HG03460 (cell line): ENCODE measurements around the gene IKBKE.

Source experiments
- ATAC-seq: cut with Tn5 transposase; IDR thresholded peaks from one replicate; pipeline ENCODE4 v1.9.1; 2021; ENCODE audit not compliant: unreplicated experiment

The IKBKE gene

DNA sequence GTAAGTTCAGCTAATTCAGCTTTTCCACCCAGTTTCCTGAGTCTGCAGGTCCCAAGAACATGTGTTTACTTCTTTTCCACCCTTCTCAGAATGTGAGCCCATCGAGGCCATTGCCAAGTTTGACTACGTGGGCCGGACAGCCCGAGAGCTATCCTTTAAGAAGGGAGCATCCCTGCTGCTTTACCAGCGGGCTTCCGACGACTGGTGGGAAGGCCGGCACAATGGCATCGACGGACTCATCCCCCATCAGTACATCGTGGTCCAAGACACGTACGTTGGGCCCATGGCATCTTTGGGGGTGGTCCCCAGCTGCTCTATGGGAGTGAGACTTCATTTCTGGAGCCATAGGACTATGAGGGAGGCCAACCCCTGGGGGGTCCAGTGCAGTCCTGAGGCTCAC lies 17.2 kb upstream of the IKBKE start:
- ATAC-seq: no peak

DNA sequence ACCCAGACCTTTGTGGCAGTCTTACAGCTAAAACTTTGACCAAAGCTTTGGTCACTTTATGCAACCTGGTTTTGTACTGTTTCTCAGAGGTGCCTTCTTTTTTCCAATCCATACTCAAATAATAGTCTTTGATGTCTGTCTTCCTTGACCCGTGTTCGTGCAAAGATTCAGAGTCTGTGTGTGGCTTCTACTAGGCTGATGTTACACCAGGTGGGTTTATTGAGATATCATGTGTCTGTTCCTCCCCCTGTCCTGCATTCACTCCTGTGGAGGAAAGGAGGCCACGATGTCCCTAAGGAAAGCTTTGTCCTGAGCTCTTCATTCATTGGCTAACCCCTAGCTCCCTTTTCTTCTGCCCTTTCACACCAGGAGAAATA lies 15.0 kb upstream of the IKBKE start:
- no peak for ATAC-seq

DNA sequence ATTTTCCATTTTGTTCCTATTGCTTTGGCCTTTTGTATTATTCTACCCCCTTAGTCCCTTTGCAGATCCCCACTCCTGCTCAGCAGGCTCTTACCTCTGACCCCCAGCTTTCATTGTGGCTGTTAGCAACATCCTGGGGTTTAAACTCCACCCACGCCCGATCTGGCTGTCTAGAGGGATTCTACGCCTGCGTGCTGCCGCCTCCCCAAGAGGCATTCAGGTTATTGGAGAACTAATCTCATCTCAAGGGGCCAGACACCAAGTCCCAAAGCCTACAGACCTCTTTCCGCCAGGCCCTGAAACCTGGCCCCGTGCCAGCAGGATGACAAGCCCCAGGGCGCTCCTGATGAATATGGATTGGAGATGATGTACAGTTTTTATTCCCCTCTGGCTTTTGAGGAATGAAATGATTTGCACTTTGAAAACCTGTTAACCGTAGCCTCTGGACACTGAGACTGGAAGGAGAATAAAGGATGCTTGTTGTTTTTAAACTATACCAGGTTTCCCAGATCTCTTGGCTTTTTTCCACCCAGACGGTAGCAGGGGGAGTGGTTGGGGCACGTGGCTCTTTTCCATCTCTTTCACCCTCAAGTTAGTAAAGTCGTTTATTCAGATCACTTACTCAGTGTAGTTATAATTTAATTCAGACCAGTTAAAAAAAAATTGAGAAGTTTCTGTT lies 14.5 kb upstream of the IKBKE start:
- ATAC-seq: no peak

DNA sequence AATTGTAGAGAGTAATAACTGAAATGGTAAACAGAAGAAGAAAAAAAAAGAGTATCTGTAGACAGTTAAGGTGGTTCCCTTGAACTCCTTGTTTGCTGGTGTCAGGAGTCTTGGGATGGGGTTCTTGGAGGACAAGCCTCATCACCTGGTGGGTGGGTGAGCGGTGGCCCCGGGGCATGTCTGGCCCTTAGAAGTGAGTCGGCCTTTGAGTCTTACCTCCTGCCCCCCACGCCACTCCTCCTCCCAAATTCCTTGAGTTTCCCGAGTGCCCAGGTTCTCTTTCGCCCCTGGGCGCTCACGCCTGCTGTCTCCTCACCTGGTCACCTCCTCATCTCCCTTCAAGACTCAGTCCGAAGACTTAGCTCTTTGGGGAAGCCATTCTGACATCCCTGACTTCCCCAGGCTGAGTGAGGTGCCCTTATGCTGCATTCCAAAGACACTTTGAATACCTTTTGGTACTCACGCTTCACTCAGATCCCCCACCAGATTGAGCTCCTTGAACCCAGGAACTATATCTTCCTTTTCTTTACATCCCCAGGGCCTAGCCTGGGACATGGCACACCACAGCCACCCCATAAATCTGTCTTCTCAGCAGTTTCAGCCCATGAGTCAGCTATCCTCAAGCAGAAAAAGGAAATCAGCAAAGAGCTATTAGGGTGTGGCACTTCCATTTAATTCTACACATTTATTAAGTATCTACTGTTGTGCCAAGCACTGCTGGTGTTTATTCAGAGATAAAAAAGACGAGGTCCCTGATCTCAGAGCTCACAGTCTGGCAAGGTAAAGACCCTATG lies 13.5 kb upstream of the IKBKE start:
- no peak for ATAC-seq

DNA sequence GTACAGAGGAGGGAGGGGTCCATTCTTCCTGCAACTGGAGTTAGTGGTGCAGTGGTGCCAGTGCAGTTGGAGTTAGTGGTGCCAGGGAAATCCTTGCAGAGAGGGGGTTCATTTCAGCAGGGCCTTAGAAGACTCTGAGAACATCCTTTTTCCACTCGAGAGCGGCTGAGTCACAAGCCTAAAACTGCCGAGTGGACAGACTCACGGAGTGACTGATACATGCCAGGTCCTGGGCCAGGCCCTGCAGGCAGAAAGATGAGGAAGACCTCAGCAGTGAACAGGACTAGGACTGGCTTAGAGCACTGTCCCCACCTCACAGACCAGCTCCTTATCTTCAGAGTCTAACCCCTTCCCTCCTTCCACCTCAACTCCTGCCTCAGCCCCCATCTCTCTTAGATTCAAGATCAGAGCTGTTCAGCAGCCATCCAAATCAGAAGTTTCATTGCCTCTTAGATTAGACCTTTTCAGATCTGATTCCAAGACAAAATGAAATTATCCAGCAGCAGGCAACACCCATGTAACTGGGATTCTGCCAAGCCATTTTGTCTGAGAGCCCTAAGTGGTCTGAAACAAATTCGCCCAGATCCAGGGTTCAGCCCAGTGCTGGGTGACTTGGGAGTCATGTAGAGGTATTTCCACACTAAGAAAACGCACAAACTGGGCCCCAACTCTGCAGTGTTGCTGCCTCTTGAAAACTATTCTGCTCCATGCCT lies 12.7 kb upstream of the IKBKE start:
- ATAC-seq: no peak

DNA sequence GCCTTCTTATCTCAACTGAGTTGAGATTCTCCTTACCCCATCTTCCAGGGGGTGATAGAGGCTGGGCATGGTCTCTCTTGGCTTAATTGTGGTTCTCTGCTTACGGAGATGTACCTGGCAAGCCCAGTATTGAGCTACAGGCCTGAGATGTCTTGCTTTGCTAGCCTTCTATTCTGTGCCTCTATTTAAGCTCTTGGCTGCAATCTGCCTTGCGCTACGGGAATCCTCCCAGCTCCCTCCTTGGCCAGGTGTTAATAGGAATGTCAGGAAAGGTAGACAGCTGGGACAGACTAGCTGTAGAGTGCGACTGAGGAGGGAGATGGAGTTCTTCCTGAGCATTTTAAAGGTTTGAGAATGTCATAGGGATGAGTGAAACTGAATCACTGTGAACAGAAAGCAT lies 10.6 kb upstream of the IKBKE start:
- no peak for ATAC-seq

DNA sequence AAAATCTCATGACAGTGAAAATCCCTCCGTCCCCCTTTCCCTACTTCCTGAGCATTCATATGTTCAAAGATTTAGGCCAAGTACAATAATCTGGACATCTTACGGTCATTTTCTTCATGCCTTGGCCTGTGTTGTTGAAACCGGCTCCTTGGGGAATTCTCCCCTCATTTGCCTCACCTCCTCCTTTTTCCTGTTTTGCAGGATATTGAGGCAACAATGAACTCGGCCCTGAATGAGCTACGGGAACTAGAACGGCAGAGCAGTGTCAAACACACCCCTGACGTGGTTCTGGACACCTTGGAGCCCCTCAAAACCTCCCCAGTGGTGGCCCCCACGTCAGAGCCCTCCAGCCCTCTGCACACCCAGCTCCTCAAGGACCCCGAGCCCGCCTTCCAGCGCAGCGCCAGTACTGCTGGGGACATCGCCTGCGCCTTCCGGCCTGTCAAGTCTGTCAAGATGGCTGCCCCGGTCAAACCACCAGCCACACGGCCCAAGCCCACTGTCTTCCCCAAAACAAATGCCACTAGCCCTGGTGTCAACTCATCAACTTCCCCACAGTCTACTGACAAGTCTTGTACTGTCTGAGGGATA lies 9.3 kb upstream of the IKBKE start:
- no peak for ATAC-seq

DNA sequence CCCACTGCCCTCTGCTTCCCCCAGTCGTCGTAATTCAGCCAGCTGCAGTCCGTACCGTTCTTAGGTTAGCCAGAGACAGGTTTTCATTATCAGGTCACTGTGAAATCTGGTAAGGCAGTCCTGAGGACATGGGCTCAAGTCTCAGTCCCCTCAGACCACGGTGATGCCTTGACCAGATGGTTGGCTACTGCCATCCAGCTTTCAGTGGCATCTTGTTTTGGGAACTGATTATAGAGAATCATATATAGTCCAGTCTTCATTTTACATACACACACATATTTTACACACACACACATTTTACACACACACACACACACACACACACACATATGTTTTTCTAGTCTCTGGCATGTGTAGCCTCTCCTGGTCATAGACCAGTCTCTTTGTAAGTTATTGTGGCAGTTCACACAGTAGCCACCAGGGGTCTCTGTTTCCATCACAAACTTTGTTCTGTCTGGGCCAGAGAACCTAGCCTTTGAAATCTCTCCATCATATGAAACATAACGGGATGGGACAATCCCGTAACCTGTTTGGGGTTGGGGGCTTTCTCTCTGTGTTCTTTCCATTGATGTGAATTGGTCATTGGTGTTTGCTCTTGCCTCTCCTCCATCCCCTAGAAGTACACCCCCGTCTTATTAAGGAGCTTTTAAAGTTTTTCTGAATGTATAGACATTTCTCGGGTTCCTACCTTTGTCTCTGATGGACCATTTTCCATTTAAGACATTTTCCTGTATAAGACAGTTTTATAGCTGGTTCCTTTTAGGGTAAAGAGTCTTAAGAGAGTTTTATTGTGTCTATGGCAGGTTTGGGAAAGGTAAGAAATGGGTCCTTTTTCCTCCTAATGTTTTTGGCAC lies 8.4 kb upstream of the IKBKE start:
- ATAC-seq: no peak

DNA sequence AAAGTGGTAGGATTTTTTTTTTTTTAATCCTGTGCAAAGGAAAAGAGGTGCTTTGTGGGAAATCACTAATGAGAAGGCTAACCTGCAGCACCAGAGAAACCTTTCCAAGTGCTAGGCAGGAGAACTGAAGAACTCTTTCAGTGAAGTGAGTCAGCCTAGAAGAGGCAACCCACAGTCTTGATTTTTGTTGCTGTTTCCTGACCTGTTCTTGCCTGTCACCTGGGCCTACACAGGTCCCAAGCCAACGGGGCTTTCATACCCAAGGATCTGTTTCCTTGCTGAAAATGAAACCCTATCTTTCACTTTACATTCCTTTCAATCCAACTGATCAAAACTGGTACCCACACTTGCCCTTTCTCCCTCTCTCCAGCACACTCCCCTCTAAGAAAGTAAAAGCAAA lies 7.1 kb upstream of the IKBKE start:
- ATAC-seq: no peak

DNA sequence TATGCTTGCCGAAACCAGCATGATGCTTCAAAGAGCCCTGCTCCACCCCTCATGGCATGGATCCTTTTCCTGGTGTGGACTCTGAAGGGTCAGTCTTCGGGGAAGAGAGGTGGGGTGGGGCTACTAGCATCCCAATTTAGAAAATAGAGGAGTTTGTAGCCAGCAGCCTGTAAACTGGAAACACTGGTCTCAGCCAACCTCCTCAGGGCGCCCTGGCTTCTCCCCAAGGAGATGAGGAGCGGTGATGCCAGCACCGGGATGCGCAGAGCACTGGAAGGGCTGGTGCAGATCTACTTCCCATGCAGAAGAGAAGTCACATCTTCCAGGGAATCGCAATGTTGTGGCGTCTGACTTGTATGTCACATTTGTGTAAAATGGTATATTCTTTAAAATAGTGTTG lies 6.4 kb upstream of the IKBKE start:
- ATAC-seq: no peak

DNA sequence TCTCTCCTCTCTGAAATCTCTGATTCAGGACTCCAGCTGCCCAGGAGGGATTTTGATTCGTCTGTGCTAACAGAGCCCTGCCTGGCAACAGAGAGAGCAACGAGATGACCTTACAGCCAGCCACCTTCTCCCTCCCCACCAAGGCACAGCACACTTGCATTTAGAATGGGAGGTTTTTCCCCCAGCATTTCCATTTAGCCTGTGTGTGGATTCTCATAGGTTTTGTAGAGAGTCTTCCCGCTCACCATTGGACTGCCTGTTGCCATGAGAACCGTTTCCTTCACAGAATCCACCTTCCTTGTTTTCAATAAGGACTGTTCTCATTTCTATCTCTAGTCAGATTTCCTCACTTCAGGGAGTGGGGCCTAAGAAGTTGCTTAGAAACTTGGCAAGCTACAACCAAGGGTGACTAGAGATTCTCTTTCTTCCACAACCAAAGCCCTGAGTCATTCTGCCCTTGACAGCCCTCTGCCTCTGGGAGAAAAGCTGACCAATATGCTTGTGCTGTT lies 5.8 kb upstream of the IKBKE start:
- no peak for ATAC-seq

DNA sequence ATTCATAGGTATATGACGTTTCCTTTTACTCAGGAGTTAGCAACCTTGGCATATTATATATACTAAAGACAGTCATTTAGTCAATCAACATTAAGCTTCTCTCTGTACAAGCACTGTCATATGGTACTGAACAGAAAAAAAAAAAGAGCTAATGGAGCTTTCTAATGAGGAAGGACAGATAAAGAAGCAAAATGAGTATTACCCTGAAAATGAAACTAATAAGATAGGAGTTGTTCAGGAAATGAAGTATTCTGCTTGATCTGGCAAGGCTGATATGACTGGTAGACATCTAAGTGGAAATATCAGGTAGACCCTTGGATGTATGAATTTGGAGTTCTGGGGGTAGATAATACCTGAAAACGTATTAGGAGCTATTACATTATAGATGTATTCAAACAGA lies 4.3 kb upstream of the IKBKE start:
- ATAC-seq: no peak

DNA sequence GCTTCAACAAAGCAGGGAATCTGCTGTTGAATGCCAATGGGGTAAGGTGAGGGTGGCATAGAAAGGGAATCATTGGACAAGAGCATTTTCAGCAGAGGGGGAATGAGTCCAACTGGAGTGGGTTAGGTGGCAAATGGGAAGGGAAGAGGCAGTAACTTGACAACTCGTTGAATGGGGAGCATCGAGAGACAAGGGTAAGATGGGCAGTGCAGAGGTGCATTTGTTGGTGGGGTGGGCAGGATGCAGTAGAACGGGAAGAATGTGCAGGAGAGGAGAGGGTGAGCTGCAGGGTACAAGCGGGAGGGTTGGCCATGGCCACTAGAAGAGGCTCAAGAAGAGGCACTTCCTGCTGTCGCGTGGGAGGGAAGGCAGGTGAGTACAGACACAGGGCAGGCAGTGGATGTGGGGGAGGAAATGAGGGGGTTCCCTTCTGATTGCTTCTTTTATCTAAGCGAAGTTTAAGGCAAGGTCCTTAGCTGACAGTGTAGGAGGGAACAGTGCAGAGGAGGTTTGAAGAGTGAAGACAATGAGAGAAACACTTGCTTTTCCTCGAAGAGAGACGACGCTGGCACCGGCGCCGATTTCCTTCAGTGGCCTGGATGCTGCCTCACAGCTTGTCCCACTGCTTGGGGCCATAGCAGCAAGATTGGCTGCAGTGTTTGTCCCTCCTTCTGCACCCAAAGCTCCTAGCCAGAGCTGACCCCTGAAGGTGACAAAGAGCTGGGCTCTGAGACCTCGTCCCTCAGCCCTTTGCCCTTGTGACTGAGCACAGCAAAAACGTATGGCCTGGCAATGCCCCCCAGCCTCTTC lies 3.2 kb upstream of the IKBKE start:
- no peak for ATAC-seq

DNA sequence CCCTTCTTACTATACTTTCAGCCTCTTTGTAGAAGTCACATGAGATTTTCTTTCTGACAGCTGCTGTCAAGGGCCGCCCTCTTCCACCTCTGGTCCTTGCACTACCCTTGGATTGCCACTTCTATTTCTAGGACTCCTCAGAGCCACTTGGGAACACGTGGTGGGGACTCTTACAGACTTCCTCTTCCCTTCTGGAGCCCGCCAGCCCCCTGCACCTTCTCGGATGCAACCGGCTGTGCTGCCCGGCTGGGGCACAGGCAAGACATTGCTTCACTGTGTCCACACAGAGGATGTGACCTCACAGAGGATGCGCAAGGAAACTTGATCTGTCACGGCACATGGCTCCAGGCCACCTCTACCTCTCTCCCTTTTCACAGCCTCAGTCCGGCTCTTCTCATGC lies 2.4 kb upstream of the IKBKE start:
- no peak for ATAC-seq

DNA sequence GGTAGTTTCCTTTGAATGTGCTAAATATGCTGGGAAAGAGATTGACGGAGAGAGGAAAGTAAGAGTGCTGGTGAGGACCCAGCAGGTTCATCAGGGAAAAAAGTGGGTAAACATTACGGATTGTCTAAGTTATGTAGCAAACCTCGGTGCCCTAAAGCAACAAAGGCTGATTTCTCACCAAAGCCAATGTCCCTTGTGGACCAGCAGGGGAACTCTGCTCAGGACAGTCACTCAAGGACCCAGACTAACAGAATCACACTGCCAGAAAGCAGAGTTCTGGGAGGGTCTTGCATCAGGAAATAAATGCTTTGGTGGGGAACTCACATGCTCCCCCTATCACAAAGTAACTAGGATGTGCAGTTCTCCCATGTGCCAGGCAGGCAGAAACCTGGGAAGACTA lies 1.7 kb upstream of the IKBKE start:
- no peak for ATAC-seq

DNA sequence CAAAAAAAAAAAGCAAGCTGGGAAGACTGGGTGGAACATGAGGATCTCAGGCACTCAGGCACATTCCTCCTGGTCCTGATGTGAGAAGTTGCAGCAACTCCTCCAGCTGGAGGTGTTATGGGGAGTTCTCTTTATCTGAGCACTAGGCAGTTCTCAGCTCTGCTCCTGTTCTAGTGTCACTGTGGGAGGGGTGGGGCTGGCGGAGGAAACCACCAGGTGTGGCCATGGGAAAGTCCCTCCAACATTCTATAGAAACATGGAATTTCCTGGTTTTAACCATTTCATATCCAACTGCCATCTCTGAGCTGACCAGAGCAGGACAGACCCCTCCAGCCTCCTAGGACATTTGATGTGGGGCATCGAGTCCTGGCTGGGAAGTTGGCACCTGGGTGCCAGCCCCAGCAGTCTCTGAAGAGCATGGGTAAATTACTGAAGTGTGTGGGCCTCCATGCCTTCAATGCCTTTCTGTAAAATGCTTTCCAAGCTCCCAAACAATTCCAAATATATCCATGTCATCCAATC lies 804 bp upstream of the IKBKE start:
- ATAC-seq: no peak

DNA sequence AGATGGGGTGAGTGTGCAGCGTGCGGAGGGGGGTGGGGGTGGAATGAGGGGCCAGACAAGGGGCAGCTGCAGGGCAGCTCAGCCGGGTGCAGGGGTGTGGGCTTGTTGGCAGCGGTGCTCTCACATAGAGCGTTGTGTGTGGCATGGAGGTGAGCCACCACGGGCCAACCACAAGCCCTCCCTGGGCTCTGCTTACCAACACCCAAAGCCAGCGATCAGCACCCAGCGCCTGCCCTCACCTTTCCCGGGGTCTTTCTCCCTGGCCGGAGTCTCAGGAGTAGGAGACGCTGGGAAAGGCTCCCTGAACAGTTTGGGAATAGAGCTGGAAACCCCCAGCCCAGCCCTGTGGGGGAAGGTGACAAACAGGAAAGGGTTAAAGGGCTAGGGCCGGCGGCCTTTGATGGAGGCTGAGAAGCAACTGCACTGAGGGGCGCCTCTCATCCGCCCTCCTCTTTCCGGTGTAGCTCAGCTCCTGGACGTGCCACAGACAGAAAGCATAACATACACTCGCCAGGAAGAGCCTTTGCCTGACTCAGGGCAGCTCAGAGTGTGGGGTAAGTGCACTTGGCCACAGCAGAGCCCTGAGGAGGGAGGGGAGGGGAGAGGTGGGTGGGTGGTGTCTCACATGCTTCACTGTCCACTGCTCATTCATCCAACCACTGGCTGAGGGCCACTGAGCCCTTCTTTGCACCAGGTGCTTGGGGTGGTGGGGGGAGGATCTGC lies 577 bp downstream of the IKBKE start:
- peak; percentile 30 for ATAC-seq

DNA sequence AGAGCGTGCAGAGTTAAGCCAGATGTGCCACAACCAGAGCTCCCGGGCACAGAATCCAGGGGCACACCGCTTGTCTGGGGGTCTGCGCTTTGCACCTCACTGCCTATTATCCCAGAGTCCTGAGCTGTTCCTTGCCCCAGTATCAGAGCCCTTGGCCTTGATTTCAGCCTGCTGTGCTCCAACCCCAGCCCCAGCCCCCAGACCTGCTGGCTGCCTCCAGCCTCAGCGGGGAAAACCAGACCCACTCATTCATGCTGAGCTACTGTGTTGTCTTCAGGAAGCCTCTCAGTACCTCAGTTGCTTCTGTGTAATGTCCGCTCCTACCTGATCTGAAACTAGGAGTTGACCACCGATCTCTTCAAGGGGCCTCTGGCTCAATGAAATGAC lies 1.1 kb downstream of the IKBKE start:
- peak; percentile 28 for ATAC-seq

DNA sequence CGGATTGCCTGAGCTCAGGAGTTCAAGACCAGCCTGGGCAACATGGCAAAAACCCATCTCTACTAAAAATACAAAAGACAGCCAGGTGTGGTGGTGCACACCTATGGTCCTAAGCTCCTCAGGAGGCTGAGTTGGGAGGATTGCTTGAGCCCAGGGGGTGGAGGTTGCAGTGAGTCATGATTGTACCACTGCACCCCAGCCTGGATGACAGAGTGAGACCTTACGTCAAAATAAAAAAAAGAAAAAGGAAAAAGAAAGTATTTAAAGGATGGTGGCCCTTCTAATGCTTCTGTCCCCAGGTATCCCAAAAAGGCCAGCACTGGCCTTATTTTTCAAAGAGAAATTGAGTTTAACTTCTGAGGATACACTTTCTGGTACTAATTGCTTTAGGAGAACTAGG lies 1.7 kb downstream of the IKBKE start:
- no peak for ATAC-seq
